ENCODE results near the gene PYDC2.
"Not testable (repeated sequence)": the region's sequence is repeated elsewhere in the genome, so short reads cannot be mapped to it uniquely, and the experiment has no call there.

The PYDC2 gene

GRCh38 chr3:191470080-191470479 is 9.1 kb downstream of the PYDC2 start:
- no peak for DNase-seq (ENCODE audit: low read depth in 2 of 2)

DNA sequence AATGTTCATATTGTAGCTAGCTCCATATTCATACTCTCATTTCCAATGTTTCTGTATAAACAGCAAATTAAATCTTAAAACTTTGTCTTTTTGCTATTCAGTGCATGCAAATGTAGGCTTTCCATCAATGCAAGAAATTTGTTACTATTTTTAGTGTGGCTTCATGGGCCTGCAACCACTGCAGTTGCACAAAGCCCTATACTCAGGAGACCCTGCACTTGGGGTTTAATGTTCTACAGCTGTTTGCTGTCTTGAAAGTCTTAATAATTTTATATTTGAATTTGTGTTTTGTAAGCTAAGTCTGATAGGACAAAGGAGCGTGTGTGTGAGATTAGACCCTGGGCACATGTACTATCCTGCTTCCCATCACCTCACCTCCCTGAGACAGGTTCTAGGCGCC is 9.6 kb downstream of the PYDC2 start:
- no peak for DNase-seq (ENCODE audit: low read depth in 2 of 2)

GRCh38 chr3:191473661-191474198 is 12.8 kb downstream of the PYDC2 start:
- no peak for DNase-seq (ENCODE audit: low read depth in 2 of 2)

GRCh38 chr3:191476066-191476772 is 15.3 kb downstream of the PYDC2 start:
- DNase-seq (ENCODE audit: low read depth in 2 of 2) = no peak

DNA sequence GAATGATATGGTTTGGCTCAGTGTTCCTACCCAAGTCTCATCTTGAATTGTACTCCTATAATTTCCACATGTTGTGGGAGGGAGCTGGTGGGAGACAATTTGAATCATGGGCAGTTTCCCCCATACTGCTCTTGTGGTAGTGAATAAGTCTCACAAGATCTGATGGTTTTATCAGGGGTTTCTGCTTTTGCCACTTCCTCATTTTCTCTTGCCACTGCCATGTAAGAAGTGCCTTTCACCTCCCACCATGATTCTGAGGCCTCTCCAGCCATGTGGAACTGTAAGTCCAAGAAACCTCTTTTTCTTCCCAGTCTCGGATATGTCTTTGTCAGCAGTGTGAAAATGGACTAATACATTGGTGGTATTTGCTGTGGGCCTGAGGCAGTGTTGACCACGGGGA is 23.0 kb downstream of the PYDC2 start:
- DNase-seq (ENCODE audit: low read depth in 2 of 2) = not testable (repeated sequence)

- DNase-seq (ENCODE audit: low read depth in 2 of 2) = no peak
Observed at GRCh38 chr3:191484461-191484860, 23.5 kb downstream of the PYDC2 start.

GRCh38 chr3:191492601-191493000 is 31.6 kb downstream of the PYDC2 start:
- no peak for DNase-seq (ENCODE audit: low read depth in 2 of 2)

DNA sequence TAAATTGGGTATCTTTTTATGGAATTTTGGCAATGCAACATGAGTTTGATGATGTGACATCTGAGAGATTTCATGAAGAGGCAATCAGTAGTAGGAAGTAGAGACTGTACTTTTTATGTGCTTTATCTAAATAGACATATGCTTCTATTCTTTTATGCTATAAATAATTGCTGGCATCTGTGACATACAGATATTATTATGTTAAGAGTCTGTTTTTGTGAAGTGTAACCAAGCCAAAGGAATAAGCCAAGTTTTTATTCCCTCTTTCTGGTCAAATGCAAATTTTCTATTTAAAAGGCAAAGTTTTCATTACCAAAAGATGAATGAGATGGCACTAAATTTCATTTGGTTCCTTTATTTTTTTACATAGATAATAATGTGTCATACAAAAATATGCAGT is 32.4 kb downstream of the PYDC2 start:
- no peak for DNase-seq (ENCODE audit: low read depth in 2 of 2)

GRCh38 chr3:191499307-191500080 is 38.5 kb downstream of the PYDC2 start:
- no peak for DNase-seq (ENCODE audit: low read depth in 2 of 2)

GRCh38 chr3:191500892-191501291 is 39.9 kb downstream of the PYDC2 start:
- no peak for DNase-seq (ENCODE audit: low read depth in 2 of 2)

DNA sequence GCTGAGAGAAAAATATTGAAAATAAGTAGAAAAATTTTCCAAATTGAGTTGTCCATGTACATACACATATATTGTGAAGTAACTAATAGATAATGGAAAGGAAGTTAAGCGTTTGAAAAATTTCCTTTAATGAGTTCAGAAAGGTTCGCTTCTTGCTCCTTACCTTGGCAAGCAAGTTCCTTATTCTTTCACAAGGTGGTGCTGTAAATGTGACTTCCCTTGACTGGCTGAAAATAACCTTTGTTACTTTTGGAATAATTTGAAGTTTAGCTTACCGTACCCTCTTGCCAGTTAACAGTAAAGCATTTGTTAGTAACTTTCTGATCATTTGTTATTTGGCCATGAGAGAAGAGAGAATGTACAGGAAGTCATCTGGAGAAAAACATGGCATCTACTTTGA is 41.6 kb downstream of the PYDC2 start:
- DNase-seq (ENCODE audit: low read depth in 2 of 2) = no peak

DNA sequence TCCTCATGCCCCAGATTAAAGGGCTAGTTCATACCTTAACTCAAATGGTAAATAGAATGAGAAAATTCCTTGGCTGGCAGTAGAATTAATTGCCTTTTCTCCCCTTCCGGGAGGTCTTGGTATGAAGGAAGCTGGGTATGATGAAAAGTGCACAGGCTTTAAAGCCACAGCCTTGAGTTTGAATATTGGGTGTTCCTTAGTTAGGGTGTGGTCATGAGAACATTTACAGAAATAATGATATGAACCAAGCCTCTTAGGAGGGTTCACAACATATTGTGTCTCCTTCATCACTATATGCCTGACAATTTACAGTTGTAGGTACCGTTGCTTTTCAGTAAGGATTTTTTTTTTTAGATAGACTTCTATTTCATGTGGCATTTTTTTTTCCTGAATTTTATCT is 48.1 kb downstream of the PYDC2 start:
- no peak for DNase-seq (ENCODE audit: low read depth in 2 of 2)

Data from stimulated activated CD4-positive, alpha-beta T cell treated with anti-CD3 and anti-CD28 coated beads, Interleukin-15, amount 100 ng/mL, for 48 hours (primary cell).